Breast epithelium (tissue), 4 donors: ENCODE data around the gene BFSP2. TPM values are rescaled to one million over a fixed set of nuclear protein-coding genes. Genes with fewer than 3 reads are reported as not detected.
"Not testable (repeated sequence)": the region's sequence is repeated elsewhere in the genome, so short reads cannot be mapped to it uniquely, and the experiment has no call there.

ENCODE experiments used
- DNase-seq, 2 donors: peaks; one replicate each; pipeline ENCODE4 v3.0.0-alpha.2; 2019; ENCODE audit warnings: low spot score in 2 of 2
- H3K27ac ChIP-seq, 2 donors: fragments of 200-600 bp; sonication (generic) in 1 of 2; one replicate each; pipeline ENCODE4 v1.5.1; 2016 to 2019; ENCODE audit warnings: mild to moderate bottlenecking in 1 of 2
- H3K27me3 ChIP-seq, 2 donors: fragments of 200-600 bp; sonication (generic) in 1 of 2; one replicate each; pipeline versions ENCODE4 v1.5.1 to v1.6.0; 2017 to 2019; ENCODE audit warnings: control low read depth in 1 of 2, mild to moderate bottlenecking in 1 of 2
- H3K36me3 ChIP-seq: fragments of 200-600 bp; one replicate; pipeline ENCODE4 v1.5.1; 2019
- H3K4me1 ChIP-seq, 2 donors: fragments of 200-600 bp; sonication (generic); one replicate each; pipeline ENCODE4 v1.5.1; 2016 to 2019; ENCODE audit warnings: control low read depth in 1 of 2
- H3K4me3 ChIP-seq, 3 donors: fragments of 200-600 bp; sonication (generic); 1 replicate in 2 of 3; 2 replicates in 1 of 3; pipeline ENCODE4 v1.5.1; 2016 to 2019; ENCODE audit warnings: mild to moderate bottlenecking in 3 of 3, moderate library complexity in 2 of 3
- H3K9me3 ChIP-seq, 2 donors: fragments of 200-600 bp; sonication (generic) in 1 of 2; one replicate each; pipeline ENCODE4 v1.5.1; 2016 to 2019; ENCODE audit warnings: control low read depth in 1 of 2
- POLR2A ChIP-seq: fragments of 450-650 bp; IDR thresholded peaks from one replicate; pipeline ENCODE4 v1.6.1; 2016; ENCODE audit warnings: antibody characterized with exemption, mild to moderate bottlenecking, moderate library complexity
- POLR2AphosphoS5 ChIP-seq, 3 donors: sonication (generic); formaldehyde crosslinking; IDR thresholded peaks; one replicate each; pipeline ENCODE4 v1.6.1; 2017; ENCODE audit warnings: antibody characterized with exemption in 3 of 3
- intact Hi-C: fragments of 100-400 bp; cut with DNase I; formaldehyde crosslinking; loops from one replicate; pipeline ENCODE4 v1.15.1; 2023; ENCODE audit warnings: low total_unique reads
- total RNA-seq, 3 donors: library from RNA; depleted of rRNA; stranded (reverse); fragments of >200 nt; gene quantifications; one replicate each; pipeline ENCODE4 v1.1.0, GENCODE V29; 2016
- TF ChIP-seq, protein P1 (sequence below), 3 donors: fragments of 450-650 bp; IDR thresholded peaks; one replicate each; pipeline ENCODE4 v1.5.1; 2016 to 2017; ENCODE audit warnings: antibody characterized with exemption in 3 of 3, mild to moderate bottlenecking in 3 of 3, moderate library complexity in 3 of 3

Gene BFSP2
- total RNA-seq, 3 donors from 2014 or later, result not detected

DNA sequence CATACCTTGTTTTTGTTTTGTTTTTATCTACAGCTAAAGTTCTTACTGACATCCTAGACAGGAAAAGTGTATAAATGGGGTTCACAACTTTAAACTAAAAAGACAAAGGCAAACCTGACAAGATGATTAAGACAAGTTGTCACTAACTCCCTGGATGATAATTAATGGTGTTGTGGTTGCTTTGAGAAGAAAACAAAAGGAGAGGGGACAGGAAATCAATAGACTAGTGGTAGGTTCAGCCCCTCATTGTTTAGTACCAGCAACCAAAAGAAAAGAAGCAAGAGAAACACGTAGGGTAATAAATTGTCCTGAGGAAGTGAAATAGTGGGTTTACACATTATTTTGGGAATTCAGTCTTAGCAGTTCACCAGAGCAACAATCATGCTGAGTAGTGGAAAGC is 78.8 kb downstream of the BFSP2 start:
- no peak overlapping the region for H3K27ac ChIP-seq
- no peak for TF ChIP-seq POLR2AphosphoS5 (IDR thresholded peaks at IDR 0.05)
- TF ChIP-seq, protein P1, sequence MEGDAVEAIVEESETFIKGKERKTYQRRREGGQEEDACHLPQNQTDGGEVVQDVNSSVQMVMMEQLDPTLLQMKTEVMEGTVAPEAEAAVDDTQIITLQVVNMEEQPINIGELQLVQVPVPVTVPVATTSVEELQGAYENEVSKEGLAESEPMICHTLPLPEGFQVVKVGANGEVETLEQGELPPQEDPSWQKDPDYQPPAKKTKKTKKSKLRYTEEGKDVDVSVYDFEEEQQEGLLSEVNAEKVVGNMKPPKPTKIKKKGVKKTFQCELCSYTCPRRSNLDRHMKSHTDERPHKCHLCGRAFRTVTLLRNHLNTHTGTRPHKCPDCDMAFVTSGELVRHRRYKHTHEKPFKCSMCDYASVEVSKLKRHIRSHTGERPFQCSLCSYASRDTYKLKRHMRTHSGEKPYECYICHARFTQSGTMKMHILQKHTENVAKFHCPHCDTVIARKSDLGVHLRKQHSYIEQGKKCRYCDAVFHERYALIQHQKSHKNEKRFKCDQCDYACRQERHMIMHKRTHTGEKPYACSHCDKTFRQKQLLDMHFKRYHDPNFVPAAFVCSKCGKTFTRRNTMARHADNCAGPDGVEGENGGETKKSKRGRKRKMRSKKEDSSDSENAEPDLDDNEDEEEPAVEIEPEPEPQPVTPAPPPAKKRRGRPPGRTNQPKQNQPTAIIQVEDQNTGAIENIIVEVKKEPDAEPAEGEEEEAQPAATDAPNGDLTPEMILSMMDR (IDR thresholded peaks at IDR 0.05), result no peak
- TF ChIP-seq POLR2A, result no peak
- no peak for DNase-seq
- H3K9me3 ChIP-seq, result no peaks in the 10 kb centered on the region
- no peaks in the 10 kb centered on the region for H3K36me3 ChIP-seq
- H3K27me3 ChIP-seq, result no peaks in the 10 kb centered on the region
- no peaks in the 10 kb centered on the region for H3K4me1 ChIP-seq
- H3K4me3 ChIP-seq, result no peak overlapping the region
- intact Hi-C loops, result no loop called here

DNA sequence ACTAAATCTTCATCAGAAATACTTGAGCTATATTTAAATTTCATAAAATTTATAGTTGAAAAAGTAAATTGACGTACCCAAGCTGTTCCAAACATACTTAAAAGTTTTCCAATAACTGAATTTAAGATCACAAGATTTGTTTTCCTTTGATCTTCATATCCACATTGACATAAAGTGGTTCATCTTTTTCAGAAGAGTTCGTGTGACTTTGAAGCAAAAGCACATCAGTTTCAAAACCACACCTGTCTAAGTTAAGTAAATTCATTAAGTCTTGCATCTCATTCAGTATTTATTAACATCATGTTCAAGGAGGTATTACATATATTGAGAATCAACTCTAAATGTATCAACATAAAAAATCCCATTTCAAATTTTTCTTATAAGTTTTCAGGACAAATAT is 79.5 kb downstream of the BFSP2 start:
- no peaks in the 10 kb centered on the region for H3K4me1 ChIP-seq
- TF ChIP-seq POLR2AphosphoS5 (IDR thresholded peaks at IDR 0.05) (no peak), POLR2A (no peak)
- TF ChIP-seq, protein P1 (IDR thresholded peaks at IDR 0.05), result no peak
- intact Hi-C loops, result no loop called here

DNA sequence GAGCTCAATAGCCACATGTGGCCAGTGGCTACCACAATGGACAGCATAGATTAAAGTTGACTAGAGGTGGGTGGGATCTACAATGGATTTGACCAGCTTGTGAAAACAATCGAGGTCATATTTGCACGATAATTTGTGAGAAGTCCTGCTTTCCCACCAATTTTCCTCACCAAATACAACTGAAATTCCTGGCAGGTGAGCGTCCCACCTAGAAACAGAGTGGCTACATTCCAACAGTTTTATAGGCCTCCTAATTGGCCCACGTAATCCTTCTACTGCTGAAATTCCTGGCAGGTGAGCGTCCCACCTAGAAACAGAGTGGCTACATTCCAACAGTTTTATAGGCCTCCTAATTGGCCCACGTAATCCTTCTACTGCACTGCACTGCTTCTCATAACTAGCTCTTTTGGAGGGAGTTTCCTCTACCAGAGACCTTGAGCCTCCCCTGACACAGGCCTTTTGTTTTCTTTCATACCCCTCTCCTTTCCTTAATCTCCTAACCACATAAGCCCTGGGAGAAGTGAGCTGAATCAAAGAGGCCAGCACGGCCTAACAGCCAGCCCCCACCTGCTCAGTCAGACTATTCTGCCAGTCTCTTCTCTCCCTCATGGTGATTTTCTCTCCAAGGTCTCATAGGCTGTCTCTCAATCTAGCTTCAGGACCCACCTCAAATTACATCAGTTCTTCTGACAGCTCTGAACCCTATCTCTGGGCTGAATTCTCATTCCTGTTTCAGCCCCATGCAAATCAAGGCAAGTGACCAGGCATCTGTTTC is 80.2 kb downstream of the BFSP2 start:
- intact Hi-C loops, result no loop called here
- H3K27ac ChIP-seq, result no peak overlapping the region
- TF ChIP-seq, protein P1 (IDR thresholded peaks at IDR 0.05), result no peak
- no peak for TF ChIP-seq POLR2AphosphoS5 (IDR thresholded peaks at IDR 0.05)
- no peak for TF ChIP-seq POLR2A
- H3K36me3 ChIP-seq, result no peaks in the 10 kb centered on the region
- H3K4me1 ChIP-seq, result no peaks in the 10 kb centered on the region
- H3K4me3 ChIP-seq, result no peak overlapping the region
- no peaks in the 10 kb centered on the region for H3K27me3 ChIP-seq
- H3K9me3 ChIP-seq, result no peaks in the 10 kb centered on the region
- DNase-seq, result no peak

More for the DNA sequence above, 79.5 kb downstream of the BFSP2 start:
- Histone ChIP-seq H3K27ac (no peak overlapping the region), H3K36me3 (no peaks in the 10 kb centered on the region), H3K9me3 (no peaks in the 10 kb centered on the region), H3K27me3 (no peaks in the 10 kb centered on the region), H3K4me3 (no peak overlapping the region)
- DNase-seq, result no peak

DNA sequence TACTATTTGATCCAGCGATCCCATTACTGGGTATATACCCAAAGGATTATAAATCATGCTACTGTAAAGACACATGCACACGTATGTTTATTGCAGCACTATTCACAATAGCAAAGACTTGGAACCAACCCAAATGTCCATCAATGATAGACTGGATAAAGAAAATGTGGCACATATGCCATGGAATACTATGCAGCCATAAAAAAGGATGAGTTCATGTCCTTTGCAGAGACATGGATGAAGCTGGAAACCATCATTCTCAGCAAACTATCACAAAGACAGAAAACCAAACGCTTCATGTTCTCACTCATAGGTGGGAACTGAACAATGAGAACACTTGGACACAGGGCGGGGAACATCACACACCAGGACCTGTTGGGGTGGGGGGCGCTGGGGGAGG is 82.6 kb downstream of the BFSP2 start:
- H3K36me3 ChIP-seq, H3K4me1 ChIP-seq, H3K27me3 ChIP-seq, DNase-seq, H3K27ac ChIP-seq, H3K4me3 ChIP-seq, intact Hi-C loops, H3K9me3 ChIP-seq: not testable (repeated sequence)

- TF ChIP-seq POLR2A (no peak), POLR2AphosphoS5 (IDR thresholded peaks at IDR 0.05) (no peak)
- TF ChIP-seq, protein P1 (IDR thresholded peaks at IDR 0.05), result no peak
- Histone ChIP-seq H3K4me1 (no peaks in the 10 kb centered on the region), H3K27me3 (no peaks in the 10 kb centered on the region), H3K4me3 (no peak overlapping the region), H3K36me3 (no peaks in the 10 kb centered on the region), H3K9me3 (no peaks in the 10 kb centered on the region), H3K27ac (no peak overlapping the region)
- intact Hi-C loops, result no loop called here
- no peak for DNase-seq
These were observed 86.8 kb downstream of the BFSP2 start for GRCh38 chr3:133486658-133487057.
